Endothelial cell of coronary artery (primary cell): ENCODE data around the gene MYO5B. TPM values are rescaled to one million over a fixed set of nuclear protein-coding genes. Genes with fewer than 3 reads are reported as not detected.

ENCODE experiments used
- total RNA-seq: library from RNA; depleted of rRNA; stranded (reverse); fragments of >200 nt; gene quantifications from 2 replicates; pipeline ENCODE4 v1.2.3, GENCODE V29; 2014

Gene MYO5B
- total RNA-seq: 0.54 and 1.4 TPM in 2 replicates

GRCh38 chr18:50194631-50195532 lies at the start of gene MYO5B:
MYO5B (minus strand) TSS chr18:50195147; CDS start chr18:50194793, 354 bp downstream.

GRCh38 chr18:49813319-49814146 lies 381.4 kb downstream of the MYO5B start, which contains the start of gene ACAA2:
ACAA2 (minus strand) TSS chr18:49813533; CDS start chr18:49813484, 49 bp downstream.

Other genes starting within 250 kb of the MYO5B start
- 0.18 and 0.28 TPM in 2 replicates for gene CFAP53, start 71.3 kb upstream of the MYO5B start, total RNA-seq
- 47.3 and 77.2 TPM in 2 replicates for gene MBD1, start 86.4 kb upstream of the MYO5B start, total RNA-seq
- 45.2 and 52.8 TPM in 2 replicates for gene CXXC1, start 92.5 kb upstream of the MYO5B start, total RNA-seq
- 5.2 and 15.0 TPM in 2 replicates for gene SKA1, start 179.9 kb upstream of the MYO5B start, total RNA-seq